ENCODE data around the gene FUT8. TPM values are rescaled to one million over a fixed set of nuclear protein-coding genes. Genes with fewer than 3 reads are reported as not detected.

FUT8 gene
- total RNA-seq, 6 experiments from 2014 or later, result 2.6 to 4.9 (median 3.5) TPM

DNA sequence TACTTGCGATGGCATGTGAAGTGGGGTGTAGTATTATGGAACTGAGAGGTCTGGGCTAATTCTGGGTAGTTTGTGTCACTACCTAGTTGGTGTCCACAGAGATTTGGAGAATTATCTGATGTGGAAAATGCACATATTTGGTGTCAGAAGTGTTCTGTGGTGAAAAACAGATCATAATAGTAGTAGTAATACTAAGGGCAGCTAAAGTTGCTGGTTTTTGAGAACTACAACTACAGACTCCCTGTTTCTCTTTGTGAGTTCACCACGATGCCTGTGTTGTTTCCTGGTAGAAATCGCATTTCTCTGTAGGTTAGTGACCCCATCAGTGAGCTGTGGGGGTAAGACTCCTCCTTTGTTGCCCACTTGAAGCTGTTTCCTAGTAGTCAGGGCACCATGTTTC lies 206.5 kb downstream of the FUT8 start:
- 92% methylated on average over 2 of the region's 3 CpGs for WGBS (ENCODE audit: insufficient coverage, low coverage, low lambda C conversion rate, missing lambda C conversion rate)

DNA sequence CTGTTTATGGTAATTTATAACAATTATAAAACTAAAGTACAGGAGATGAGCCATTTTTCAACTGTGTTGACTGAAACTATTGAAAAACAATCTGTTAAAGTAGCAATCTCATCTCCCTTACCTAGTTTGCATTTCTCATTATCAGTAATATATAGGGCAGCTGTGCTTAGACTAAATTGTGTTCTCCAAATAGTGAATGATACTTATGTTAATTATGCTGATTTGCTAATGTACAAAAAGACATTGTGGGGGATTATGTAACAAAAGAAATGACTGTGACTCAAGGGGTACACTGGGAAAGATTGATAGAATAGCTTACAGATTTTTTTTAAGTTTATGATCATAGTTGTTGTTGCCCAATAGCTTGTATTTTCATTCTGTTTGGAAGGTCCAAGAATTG lies 207.7 kb downstream of the FUT8 start:
- no peaks in the 10 kb centered on the region for H3K36me3 ChIP-seq
- no peaks in the 10 kb centered on the region for H3K27me3 ChIP-seq
- no peaks in the 10 kb centered on the region for H3K9me3 ChIP-seq
- intact Hi-C loops (cut with DNase I), result no loop called here
- ATAC-seq, result no peak
- TF ChIP-seq POLR2A (IDR thresholded peaks at IDR 0.05), result no peak
- TF ChIP-seq, protein P1, sequence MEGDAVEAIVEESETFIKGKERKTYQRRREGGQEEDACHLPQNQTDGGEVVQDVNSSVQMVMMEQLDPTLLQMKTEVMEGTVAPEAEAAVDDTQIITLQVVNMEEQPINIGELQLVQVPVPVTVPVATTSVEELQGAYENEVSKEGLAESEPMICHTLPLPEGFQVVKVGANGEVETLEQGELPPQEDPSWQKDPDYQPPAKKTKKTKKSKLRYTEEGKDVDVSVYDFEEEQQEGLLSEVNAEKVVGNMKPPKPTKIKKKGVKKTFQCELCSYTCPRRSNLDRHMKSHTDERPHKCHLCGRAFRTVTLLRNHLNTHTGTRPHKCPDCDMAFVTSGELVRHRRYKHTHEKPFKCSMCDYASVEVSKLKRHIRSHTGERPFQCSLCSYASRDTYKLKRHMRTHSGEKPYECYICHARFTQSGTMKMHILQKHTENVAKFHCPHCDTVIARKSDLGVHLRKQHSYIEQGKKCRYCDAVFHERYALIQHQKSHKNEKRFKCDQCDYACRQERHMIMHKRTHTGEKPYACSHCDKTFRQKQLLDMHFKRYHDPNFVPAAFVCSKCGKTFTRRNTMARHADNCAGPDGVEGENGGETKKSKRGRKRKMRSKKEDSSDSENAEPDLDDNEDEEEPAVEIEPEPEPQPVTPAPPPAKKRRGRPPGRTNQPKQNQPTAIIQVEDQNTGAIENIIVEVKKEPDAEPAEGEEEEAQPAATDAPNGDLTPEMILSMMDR (IDR thresholded peaks at IDR 0.05), result no peak
- no peak overlapping the region for H3K4me3 ChIP-seq
- H3K27ac ChIP-seq, result no peak overlapping the region
- DNase-seq, result no peak
- no peaks in the 10 kb centered on the region for H3K4me1 ChIP-seq

More for the DNA sequence above, 206.5 kb downstream of the FUT8 start:
- TF ChIP-seq, protein P1 (IDR thresholded peaks at IDR 0.05), result no peak
- no peak for TF ChIP-seq POLR2A (IDR thresholded peaks at IDR 0.05)
- intact Hi-C loops (cut with DNase I), result no loop called here
- H3K36me3 ChIP-seq, result no peaks in the 10 kb centered on the region
- no peak overlapping the region for H3K27ac ChIP-seq
- H3K9me3 ChIP-seq, result no peaks in the 10 kb centered on the region
- H3K4me1 ChIP-seq, result no peaks in the 10 kb centered on the region
- no peak for DNase-seq
- ATAC-seq, result no peak
- H3K27me3 ChIP-seq, result no peaks in the 10 kb centered on the region
- H3K4me3 ChIP-seq, result no peak overlapping the region

DNA sequence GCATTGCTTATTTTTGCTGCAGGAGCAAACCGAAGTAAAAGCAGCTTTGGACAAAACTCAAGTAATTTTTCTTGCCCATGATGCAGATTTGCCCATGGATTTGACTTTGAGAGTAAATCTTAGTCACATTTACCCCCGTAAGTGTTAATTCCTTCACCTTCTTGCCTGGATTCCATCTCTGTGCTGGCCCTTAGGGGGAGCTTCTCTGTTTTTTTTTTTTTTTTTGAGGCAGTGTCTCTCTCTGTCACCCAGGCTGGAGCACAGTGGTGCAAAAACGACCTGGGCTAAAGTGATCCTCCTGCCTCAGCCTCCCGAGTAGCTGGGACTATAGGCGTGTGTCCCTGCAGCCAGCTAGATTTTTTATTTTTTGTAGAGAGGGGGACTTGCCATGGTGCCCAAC lies 210.2 kb downstream of the FUT8 start:
- Histone ChIP-seq H3K9me3 (no peaks in the 10 kb centered on the region), H3K36me3 (no peaks in the 10 kb centered on the region), H3K27ac (no peak overlapping the region), H3K4me1 (no peaks in the 10 kb centered on the region), H3K4me3 (no peak overlapping the region), H3K27me3 (no peaks in the 10 kb centered on the region)
- DNase-seq (no peak), ATAC-seq (no peak)
- intact Hi-C loops (cut with DNase I), result no loop called here
- 81% methylated on average over 4 of the region's 5 CpGs for WGBS (ENCODE audit: insufficient coverage, low coverage, low lambda C conversion rate, missing lambda C conversion rate)
- no peak for TF ChIP-seq POLR2A (IDR thresholded peaks at IDR 0.05)
- TF ChIP-seq, protein P1 (IDR thresholded peaks at IDR 0.05), result no peak

DNA sequence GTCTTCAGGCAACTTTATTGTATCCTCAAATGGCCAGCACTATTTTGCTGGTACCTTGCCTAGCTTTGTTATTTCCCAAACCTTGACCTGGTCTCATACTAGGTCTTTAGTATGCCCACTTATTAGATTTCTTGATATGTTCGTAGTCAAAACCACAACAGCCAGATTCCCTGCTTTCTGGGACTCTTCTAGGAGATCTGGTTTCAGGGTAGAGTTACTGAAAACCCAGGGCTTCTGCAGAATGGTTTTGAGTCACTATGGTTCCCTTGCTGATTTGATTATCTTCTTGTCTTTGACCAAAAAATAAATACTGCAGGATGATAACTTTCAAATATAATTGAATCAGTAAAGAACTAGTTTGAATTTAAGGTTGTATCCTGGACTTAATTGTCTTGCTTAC lies 211.2 kb downstream of the FUT8 start:
- no peaks in the 10 kb centered on the region for H3K27me3 ChIP-seq
- H3K9me3 ChIP-seq, result no peaks in the 10 kb centered on the region
- no peak for TF ChIP-seq POLR2A (IDR thresholded peaks at IDR 0.05)
- TF ChIP-seq, protein P1 (IDR thresholded peaks at IDR 0.05), result no peak
- no peak overlapping the region for H3K27ac ChIP-seq
- ATAC-seq (no peak), DNase-seq (no peak)
- H3K4me1 ChIP-seq, result no peaks in the 10 kb centered on the region
- intact Hi-C loops (cut with DNase I), result no loop called here
- 100% methylated on average over 1 of the region's 1 CpG for WGBS (ENCODE audit: insufficient coverage, low coverage, low lambda C conversion rate, missing lambda C conversion rate)
- H3K36me3 ChIP-seq, result no peaks in the 10 kb centered on the region
- no peak overlapping the region for H3K4me3 ChIP-seq

DNA sequence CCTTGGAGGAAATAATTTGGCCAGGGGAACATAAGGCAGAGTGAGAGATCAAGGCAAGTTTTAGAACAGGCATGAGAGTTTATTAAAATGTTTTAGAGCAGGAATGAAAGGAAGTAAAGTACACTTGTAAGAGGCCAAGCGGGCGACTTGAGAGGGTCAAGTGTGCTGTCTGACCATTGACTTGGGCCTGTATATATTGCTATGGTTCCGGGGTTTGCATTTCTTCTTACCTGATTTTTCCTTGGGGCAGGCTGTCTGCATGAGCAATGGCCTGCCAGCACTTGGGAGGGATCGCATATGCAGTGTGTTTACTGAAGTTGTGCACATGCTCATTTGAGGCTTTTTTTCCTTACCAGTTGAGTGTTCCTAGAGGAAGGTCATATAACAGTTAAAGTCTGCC lies 214.8 kb downstream of the FUT8 start:
- ATAC-seq (no peak), DNase-seq (no peak)
- no peaks in the 10 kb centered on the region for H3K36me3 ChIP-seq
- WGBS (ENCODE audit: insufficient coverage, low coverage, low lambda C conversion rate, missing lambda C conversion rate), result no CpG with 5 or more reads among the region's 4 CpGs
- intact Hi-C loops (cut with DNase I), result no loop called here
- TF ChIP-seq, protein P1 (IDR thresholded peaks at IDR 0.05), result no peak
- no peak for TF ChIP-seq POLR2A (IDR thresholded peaks at IDR 0.05)
- H3K27me3 ChIP-seq, result no peaks in the 10 kb centered on the region
- no peak overlapping the region for H3K4me3 ChIP-seq
- no peaks in the 10 kb centered on the region for H3K4me1 ChIP-seq
- no peak overlapping the region for H3K27ac ChIP-seq
- no peaks in the 10 kb centered on the region for H3K9me3 ChIP-seq
